HepG2 (cell line): ENCODE data around the gene TOPBP1. TPM values are rescaled to one million over a fixed set of nuclear protein-coding genes. Genes with fewer than 3 reads are reported as not detected.

Experiments used
- ASH2L ChIP-seq: fragments of 300-600, 200-600 bp; sonication (generic); IDR thresholded peaks from 2 replicates; pipeline ENCODE4 v1.7.0; 2017; ENCODE audit warnings: low read depth, mild to moderate bottlenecking, moderate library complexity, mixed read lengths, low read length; ENCODE audit not compliant: insufficient read length
- ATF7-NPFF ChIP-seq: sonication (generic); formaldehyde crosslinking; IDR thresholded peaks from 2 replicates; pipeline ENCODE4 v1.8.1; 2023; ENCODE audit warnings: mild to moderate bottlenecking, low read depth, missing genetic modification reagents, moderate library complexity
- CHD4 ChIP-seq: fragments of 200-600 bp; sonication (generic); IDR thresholded peaks from 2 replicates; pipeline ENCODE4 v1.7.0; 2017; ENCODE audit warnings: mild to moderate bottlenecking, low read length, borderline replicate concordance
- FOXA1 ChIP-seq, 2 experiments: fragments of 450-650 bp in 1 of 2; sonication (generic) in 1 of 2; formaldehyde crosslinking in 1 of 2; IDR thresholded peaks; 2 replicates each; pipeline versions ENCODE4 v1.4.0 to v1.6.1; 2016 to 2020; ENCODE audit warnings: missing genetic modification reagents in 1 of 2
- KDM4B ChIP-seq: sonication (generic); formaldehyde crosslinking; IDR thresholded peaks from 2 replicates; pipeline ENCODE4 v1.4.0; 2020; ENCODE audit warnings: missing genetic modification reagents
- PHF8 ChIP-seq: sonication (generic); formaldehyde crosslinking; IDR thresholded peaks from 2 replicates; pipeline ENCODE4 v1.5.0; 2020; ENCODE audit warnings: missing genetic modification reagents
- POLR2AphosphoS5 ChIP-seq: IDR thresholded peaks from 2 replicates; pipeline ENCODE4 v1.6.1; 2012; ENCODE audit warnings: low read depth, low read length
- POLR2G ChIP-seq: fragments of 200-400 bp; formaldehyde crosslinking; IDR thresholded peaks from 2 replicates; pipeline ENCODE4 v1.6.1; 2018; ENCODE audit warnings: mild to moderate bottlenecking, low read depth, low read length, moderate library complexity
- PRPF4 ChIP-seq: fragments of 200-400 bp; formaldehyde crosslinking; IDR thresholded peaks from 2 replicates; pipeline ENCODE4 v1.6.1; 2016; ENCODE audit warnings: low read length, low read depth; ENCODE audit not compliant: poor library complexity, severe bottlenecking
- RNF2 ChIP-seq: fragments of 450-650 bp; conservative IDR thresholded peaks from 2 replicates; pipeline ENCODE4 v1.6.1; 2016; ENCODE audit warnings: low read depth
- SPEN ChIP-seq: sonication (generic); formaldehyde crosslinking; IDR thresholded peaks from 2 replicates; pipeline ENCODE4 v1.5.1; 2020; ENCODE audit warnings: low read depth, mild to moderate bottlenecking, missing genetic modification reagents
- SRY ChIP-seq: sonication (generic); formaldehyde crosslinking; IDR thresholded peaks from 2 replicates; pipeline ENCODE4 v1.8.0; 2022; ENCODE audit warnings: mild to moderate bottlenecking, missing genetic modification reagents
- TMF1 ChIP-seq: sonication (generic); formaldehyde crosslinking; IDR thresholded peaks from 2 replicates; pipeline ENCODE4 v1.8.1; 2022; ENCODE audit warnings: low read depth, missing genetic modification reagents
- ZC3H13 ChIP-seq: sonication (generic); formaldehyde crosslinking; IDR thresholded peaks from 2 replicates; pipeline ENCODE4 v1.8.1; 2023; ENCODE audit warnings: mild to moderate bottlenecking, missing genetic modification reagents, moderate library complexity
- ZMAT3 ChIP-seq: sonication (generic); formaldehyde crosslinking; conservative IDR thresholded peaks from 2 replicates; pipeline ENCODE4 v1.7.0; 2021; ENCODE audit warnings: missing genetic modification reagents
- ZNF235 ChIP-seq: sonication (generic); formaldehyde crosslinking; IDR thresholded peaks from 2 replicates; pipeline ENCODE4 v1.8.1; 2023; ENCODE audit warnings: mild to moderate bottlenecking, missing genetic modification reagents, borderline replicate concordance
- ZNF44 ChIP-seq: sonication (generic); formaldehyde crosslinking; IDR thresholded peaks from 2 replicates; pipeline ENCODE4 v1.5.1; 2020; ENCODE audit warnings: mild to moderate bottlenecking, missing genetic modification reagents
- ZNF530 ChIP-seq: sonication (generic); formaldehyde crosslinking; IDR thresholded peaks from 2 replicates; pipeline ENCODE4 v1.5.0; 2020; ENCODE audit warnings: low read depth, mild to moderate bottlenecking, missing genetic modification reagents
- ZNF660 ChIP-seq: sonication (generic); formaldehyde crosslinking; IDR thresholded peaks from 2 replicates; pipeline ENCODE4 v1.5.1; 2020; ENCODE audit warnings: mild to moderate bottlenecking, low read depth, missing genetic modification reagents, borderline replicate concordance
- ZNF768 ChIP-seq: sonication (generic); formaldehyde crosslinking; IDR thresholded peaks from 2 replicates; pipeline ENCODE4 v1.4.0; 2020; ENCODE audit warnings: missing genetic modification reagents
- ZNF788 ChIP-seq: sonication (generic); formaldehyde crosslinking; IDR thresholded peaks from 2 replicates; pipeline ENCODE4 v1.5.0; 2020; ENCODE audit warnings: mild to moderate bottlenecking, missing genetic modification reagents, borderline replicate concordance
- polyA plus RNA-seq, 8 experiments: library from polyadenylated mRNA; depleted of rRNA in 3 of 8; stranded (reverse) in 7 of 8; unstranded in 1 of 8; fragments of >200 nt; fragmentation: Illumina TruSeq in 4 of 8; extraction: Trizol in 4 of 8; gene quantifications; 2 replicates each; pipeline versions ENCODE4 v1.2.1 to v1.2.3, GENCODE V29; 2011 to 2016; ENCODE audit warnings: low read depth in 4 of 8, missing spikeins in 1 of 8, mixed read lengths in 1 of 8; ENCODE audit not compliant: insufficient read depth in 1 of 8
- total RNA-seq, 5 experiments: library from RNA; depleted of rRNA; stranded (reverse); fragments of >200 nt; fragmentation: Illumina TruSeq; extraction: Trizol; gene quantifications; 2 replicates each; pipeline ENCODE4 v1.2.3, GENCODE V29; 2016; ENCODE audit warnings: low read depth in 1 of 5
- TF ChIP-seq, protein P1 (sequence below): sonication (generic); formaldehyde crosslinking; IDR thresholded peaks from 2 replicates; pipeline ENCODE4 v1.4.0; 2020; ENCODE audit warnings: missing genetic modification reagents
- TF ChIP-seq, protein P2 (sequence below): sonication (generic); formaldehyde crosslinking; IDR thresholded peaks from 2 replicates; pipeline ENCODE4 v1.8.0; 2022; ENCODE audit warnings: mild to moderate bottlenecking, missing genetic modification reagents, moderate library complexity
- TF ChIP-seq, protein P3 (sequence below): IDR thresholded peaks from 2 replicates; pipeline ENCODE4 v1.6.1; 2016; ENCODE audit warnings: missing genetic modification reagents, missing compliant biosample characterization
- TF ChIP-seq, protein P4 (sequence below): sonication (generic); formaldehyde crosslinking; IDR thresholded peaks from 2 replicates; pipeline ENCODE4 v1.5.0; 2020; ENCODE audit warnings: missing genetic modification reagents, mild to moderate bottlenecking, borderline replicate concordance

TOPBP1 gene
- total and polyA plus RNA-seq, 2 of the 13 experiments (the other 11 are each of a cell fraction or from before 2014, with no cell fraction given): 24.3 to 42.9 TPM

DNA sequence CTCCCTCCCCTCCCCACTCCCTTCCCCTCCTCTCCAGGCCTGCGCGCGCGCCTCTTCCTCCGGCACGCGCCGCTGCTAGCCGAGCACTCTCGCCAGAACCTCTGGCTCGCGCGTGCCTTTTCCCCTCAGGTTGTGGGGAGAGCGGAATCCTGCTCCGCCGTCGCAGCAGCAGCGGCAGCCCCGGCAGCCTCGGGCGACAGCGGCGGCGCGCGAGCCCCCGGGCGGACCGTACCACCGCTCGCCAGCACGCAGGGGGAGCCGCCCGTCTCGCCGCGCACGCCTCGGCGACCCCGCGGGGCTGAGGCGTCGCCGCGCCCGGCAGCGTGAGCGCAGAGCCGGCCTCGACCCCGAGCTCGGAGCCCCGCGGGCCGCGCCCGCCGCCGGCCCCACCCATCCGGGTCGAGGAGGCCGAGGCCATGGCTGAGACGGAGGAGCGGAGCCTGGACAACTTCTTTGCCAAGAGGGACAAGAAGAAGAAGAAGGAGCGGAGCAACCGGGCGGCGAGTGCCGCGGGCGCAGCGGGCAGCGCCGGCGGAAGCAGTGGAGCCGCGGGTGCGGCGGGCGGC, 88.0 kb downstream of the TOPBP1 start, which contains the start of gene CDV3 (continued):
- TF ChIP-seq ZNF660 (CRISPR knock-in tag): no peak
- TF ChIP-seq TMF1 (CRISPR knock-in tag): 0 out of 2 replicates have a peak, but pooled peaks have one; percentile 21
- TF ChIP-seq ATF7-NPFF: peak; percentile 68; the same call in 1 of the 2 replicates
- TF ChIP-seq SRY (CRISPR knock-in tag): 0 out of 2 replicates have a peak, but pooled peaks have one; percentile 52
- peak; percentile 59 for TF ChIP-seq POLR2G
- TF ChIP-seq, protein P1, sequence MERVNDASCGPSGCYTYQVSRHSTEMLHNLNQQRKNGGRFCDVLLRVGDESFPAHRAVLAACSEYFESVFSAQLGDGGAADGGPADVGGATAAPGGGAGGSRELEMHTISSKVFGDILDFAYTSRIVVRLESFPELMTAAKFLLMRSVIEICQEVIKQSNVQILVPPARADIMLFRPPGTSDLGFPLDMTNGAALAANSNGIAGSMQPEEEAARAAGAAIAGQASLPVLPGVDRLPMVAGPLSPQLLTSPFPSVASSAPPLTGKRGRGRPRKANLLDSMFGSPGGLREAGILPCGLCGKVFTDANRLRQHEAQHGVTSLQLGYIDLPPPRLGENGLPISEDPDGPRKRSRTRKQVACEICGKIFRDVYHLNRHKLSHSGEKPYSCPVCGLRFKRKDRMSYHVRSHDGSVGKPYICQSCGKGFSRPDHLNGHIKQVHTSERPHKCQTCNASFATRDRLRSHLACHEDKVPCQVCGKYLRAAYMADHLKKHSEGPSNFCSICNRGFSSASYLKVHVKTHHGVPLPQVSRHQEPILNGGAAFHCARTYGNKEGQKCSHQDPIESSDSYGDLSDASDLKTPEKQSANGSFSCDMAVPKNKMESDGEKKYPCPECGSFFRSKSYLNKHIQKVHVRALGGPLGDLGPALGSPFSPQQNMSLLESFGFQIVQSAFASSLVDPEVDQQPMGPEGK: 0 out of 2 replicates have a peak, but pooled peaks have one; percentile 18
- peak; percentile 64 for TF ChIP-seq POLR2AphosphoS5
- peak; percentile 73 for TF ChIP-seq PHF8 (CRISPR knock-in tag)
- TF ChIP-seq ZMAT3 (CRISPR knock-in tag): peak; percentile 21; the same call in 1 of the 2 replicates
- TF ChIP-seq, protein P2, sequence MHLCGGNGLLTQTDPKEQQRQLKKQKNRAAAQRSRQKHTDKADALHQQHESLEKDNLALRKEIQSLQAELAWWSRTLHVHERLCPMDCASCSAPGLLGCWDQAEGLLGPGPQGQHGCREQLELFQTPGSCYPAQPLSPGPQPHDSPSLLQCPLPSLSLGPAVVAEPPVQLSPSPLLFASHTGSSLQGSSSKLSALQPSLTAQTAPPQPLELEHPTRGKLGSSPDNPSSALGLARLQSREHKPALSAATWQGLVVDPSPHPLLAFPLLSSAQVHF: 0 out of 2 replicates have a peak, but pooled peaks have one; percentile 34
- TF ChIP-seq SPEN (CRISPR knock-in tag): peak; percentile 45; the same call in 1 of the 2 replicates
- peak; percentile 78 for TF ChIP-seq ASH2L
- TF ChIP-seq ZNF788: peak; percentile 13; the same call in 1 of the 2 replicates
- no peak for TF ChIP-seq CHD4
- no peak for TF ChIP-seq ZNF530 (CRISPR knock-in tag)
- peak; percentile 47; the same call in 1 of the 2 replicates for TF ChIP-seq ZNF768 (CRISPR knock-in tag)
- TF ChIP-seq, protein P3, sequence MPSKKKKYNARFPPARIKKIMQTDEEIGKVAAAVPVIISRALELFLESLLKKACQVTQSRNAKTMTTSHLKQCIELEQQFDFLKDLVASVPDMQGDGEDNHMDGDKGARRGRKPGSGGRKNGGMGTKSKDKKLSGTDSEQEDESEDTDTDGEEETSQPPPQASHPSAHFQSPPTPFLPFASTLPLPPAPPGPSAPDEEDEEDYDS (CRISPR knock-in tag): no peak
- peak; percentile 68; the same call in 1 of the 2 replicates for TF ChIP-seq ZNF235
- TF ChIP-seq FOXA1 (IDR thresholded peaks at IDR 0.05): no peak
- TF ChIP-seq FOXA1 (CRISPR knock-in tag; IDR thresholded peaks at IDR 0.05): no peak
- TF ChIP-seq, protein P4, sequence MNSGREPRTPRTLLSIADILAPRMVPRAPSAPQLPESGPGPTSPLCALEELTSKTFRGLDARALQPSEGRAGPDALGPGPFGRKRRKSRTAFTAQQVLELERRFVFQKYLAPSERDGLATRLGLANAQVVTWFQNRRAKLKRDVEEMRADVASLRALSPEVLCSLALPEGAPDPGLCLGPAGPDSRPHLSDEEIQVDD (CRISPR knock-in tag): peak; percentile 60; the same call in 1 of the 2 replicates
- peak; percentile 42; the same call in 1 of the 2 replicates for TF ChIP-seq ZC3H13
- TF ChIP-seq ZNF44 (CRISPR knock-in tag): no peak
- no peak for TF ChIP-seq PRPF4
- peak; percentile 63; the same call in 1 of the 2 replicates for TF ChIP-seq RNF2
- TF ChIP-seq KDM4B (CRISPR knock-in tag): no peak
